Subcutaneous abdominal adipose tissue (tissue), 5 donors: ENCODE data around the gene ATP6V1B1.

Experiments
- H3K27ac ChIP-seq: one replicate; pipeline ENCODE4 v1.7.0; 2013; ENCODE audit warnings: low read depth, mild to moderate bottlenecking, inconsistent platforms, low read length, moderate library complexity
- H3K27me3 ChIP-seq, 5 donors: one replicate each; pipeline ENCODE4 v1.7.0; 2013; ENCODE audit warnings: low read length in 5 of 5, inconsistent platforms in 1 of 5; ENCODE audit not compliant: control insufficient read depth in 5 of 5, insufficient read depth in 4 of 5
- H3K36me3 ChIP-seq, 5 donors: one replicate each; pipeline ENCODE4 v1.7.0; 2013; ENCODE audit warnings: low read length in 5 of 5; ENCODE audit not compliant: control insufficient read depth in 5 of 5, insufficient read depth in 5 of 5
- H3K4me1 ChIP-seq, 5 donors: one replicate each; pipeline ENCODE4 v1.7.0; 2013; ENCODE audit warnings: low read length in 5 of 5, mild to moderate bottlenecking in 3 of 5, moderate library complexity in 1 of 5; ENCODE audit not compliant: control insufficient read depth in 5 of 5, insufficient read depth in 5 of 5
- H3K4me3 ChIP-seq, 5 donors: one replicate each; pipeline ENCODE4 v1.7.0; 2013; ENCODE audit warnings: low read length in 5 of 5, low read depth in 1 of 5
- H3K9ac ChIP-seq, 5 donors: one replicate each; pipeline ENCODE4 v1.7.0; 2013; ENCODE audit warnings: low read length in 5 of 5, mild to moderate bottlenecking in 4 of 5, moderate library complexity in 3 of 5
- H3K9me3 ChIP-seq, 5 donors: one replicate each; pipeline ENCODE4 v1.7.0; 2013; ENCODE audit warnings: low read length in 5 of 5; ENCODE audit not compliant: control insufficient read depth in 5 of 5
- donor health status: healthy.
- donor health status: healthy.
- donor health status: healthy.
- donor health status: healthy.
- donor health status: healthy.

Gene ATP6V1B1

DNA sequence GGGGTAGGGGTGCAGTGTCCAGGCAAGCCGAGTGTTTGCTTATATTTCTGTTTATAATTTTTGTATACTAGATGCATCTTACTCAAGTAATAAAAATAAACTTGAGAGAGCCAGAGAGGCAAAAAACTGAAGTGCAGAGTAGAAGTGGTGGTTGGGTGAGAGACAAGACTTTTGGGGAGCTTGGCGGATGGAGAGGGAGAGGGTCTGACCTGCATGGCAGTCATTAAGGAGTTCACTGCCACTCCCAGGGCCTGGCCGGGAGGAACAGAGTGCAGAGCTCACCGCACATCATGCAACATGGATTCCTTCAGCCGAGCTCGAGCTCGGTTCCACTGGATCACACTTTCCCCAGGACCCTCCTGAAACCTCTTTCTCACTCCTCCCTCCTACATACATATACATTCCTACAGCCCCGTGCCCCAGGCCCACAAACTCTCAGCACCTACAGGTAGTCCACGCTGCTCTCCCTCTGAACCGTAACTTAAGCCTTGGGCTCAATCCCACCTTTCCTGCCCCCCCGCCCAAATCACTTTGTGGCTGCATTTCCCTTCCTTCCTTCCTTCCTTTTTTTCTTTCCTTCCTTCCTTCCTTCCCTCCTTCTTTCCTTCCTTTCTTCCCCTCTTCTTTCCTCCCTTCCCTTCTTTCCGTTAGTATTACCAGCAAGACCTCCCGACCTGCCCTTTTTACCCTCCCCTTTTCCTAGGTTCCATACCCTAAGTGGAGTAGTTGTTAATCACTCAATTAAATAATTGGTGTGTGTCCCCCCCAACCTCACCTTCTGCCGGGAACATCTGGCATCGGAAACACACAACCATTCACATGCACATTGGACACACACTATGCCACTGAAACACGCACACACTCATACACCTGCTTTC lies 37.1 kb upstream of the ATP6V1B1 start:
- H3K9me3 ChIP-seq = no peaks in the 10 kb centered on the region
- peaks cover 0 to 54% (median 32%) of the 10 kb centered on the region in 5 donors for H3K4me1 ChIP-seq
- H3K36me3 ChIP-seq = no peaks in the 10 kb centered on the region
- no peak overlapping the region for H3K27ac ChIP-seq
- peaks cover 46 to 91% (median 63%) of the 10 kb centered on the region in 5 donors for H3K27me3 ChIP-seq
- H3K9ac ChIP-seq = no peak overlapping the region
- peak overlapping the region in 3 of 5 donors; percentile 1 to 73 (median 19) for H3K4me3 ChIP-seq

DNA sequence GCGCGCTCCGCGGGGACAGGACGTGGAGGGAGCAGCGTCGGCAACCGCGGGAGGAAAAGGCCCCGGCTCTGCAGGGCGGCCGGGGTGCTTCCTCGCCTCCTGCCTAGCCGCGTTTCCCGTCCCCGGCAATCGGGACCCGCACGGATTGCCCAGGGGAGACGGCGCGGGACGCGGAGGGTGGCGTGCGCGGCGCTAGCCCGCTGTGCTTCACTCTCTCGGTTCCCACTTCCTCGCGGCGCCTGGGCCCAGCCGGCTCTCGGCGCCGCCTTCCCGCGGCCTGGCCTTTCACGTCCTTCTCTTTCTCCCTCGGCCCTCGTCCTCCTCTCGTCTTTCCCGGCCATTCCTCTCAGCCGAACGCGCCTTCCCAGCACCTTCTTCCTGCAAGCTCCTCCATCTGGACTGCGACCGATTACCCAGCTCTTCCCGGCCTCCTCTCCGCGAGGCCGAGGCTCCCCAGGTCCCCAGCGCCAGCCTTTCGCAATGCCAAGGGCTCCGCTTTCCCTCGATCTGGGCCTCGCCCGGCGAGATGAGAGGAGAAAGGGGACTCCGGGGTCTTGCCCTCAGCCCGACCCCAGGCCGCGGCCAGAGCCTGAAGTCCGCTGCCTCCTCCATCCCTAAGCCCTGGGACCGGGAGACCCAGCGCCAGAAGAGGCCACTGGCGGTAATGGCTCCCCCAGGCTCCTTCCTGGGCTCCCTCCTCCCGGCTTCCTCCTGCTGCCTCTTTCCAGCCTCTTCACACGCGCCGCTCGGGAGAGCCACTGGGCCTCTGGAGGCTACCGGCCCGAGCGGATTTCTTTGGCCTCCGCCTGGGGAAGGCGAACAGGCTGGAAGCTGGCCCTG lies 34.3 kb upstream of the ATP6V1B1 start:
- no peaks in the 10 kb centered on the region for H3K9me3 ChIP-seq
- peaks cover 0 to 62% (median 32%) of the 10 kb centered on the region in 5 donors for H3K4me1 ChIP-seq
- no peak overlapping the region for H3K27ac ChIP-seq
- H3K36me3 ChIP-seq = no peaks in the 10 kb centered on the region
- peaks cover 32 to 88% (median 63%) of the 10 kb centered on the region in 5 donors for H3K27me3 ChIP-seq
- peak overlapping the region in 4 of 5 donors; percentile 69 to 83 (median 75) for H3K9ac ChIP-seq
- H3K4me3 ChIP-seq = peak overlapping the region; percentile 71 to 75 (median 73)

DNA sequence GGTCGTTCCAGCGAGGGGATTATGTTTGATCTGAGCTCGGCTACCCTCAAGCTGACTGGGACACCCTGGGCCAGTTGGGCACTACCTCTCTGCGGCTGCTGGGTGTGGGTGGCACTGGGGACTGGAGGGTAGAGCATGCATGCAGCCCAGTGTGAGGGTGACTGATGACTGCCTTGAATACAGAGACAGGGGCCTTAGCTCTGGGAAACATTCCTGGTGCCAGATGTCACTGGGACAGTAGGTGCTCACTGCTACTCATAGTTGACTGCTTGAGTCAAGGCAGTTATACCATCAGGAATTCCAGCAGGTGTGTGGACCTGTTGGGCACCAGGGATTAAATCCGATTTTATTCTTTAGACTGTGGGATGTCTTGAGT lies 33.6 kb upstream of the ATP6V1B1 start:
- Histone ChIP-seq H3K4me3 (peak overlapping the region in 4 of 5 donors; percentile 72 to 75 (median 73)), H3K27me3 (peaks cover 26 to 88% (median 57%) of the 10 kb centered on the region in 5 donors), H3K4me1 (peaks cover 0 to 60% (median 36%) of the 10 kb centered on the region in 5 donors), H3K27ac (no peak overlapping the region), H3K9me3 (no peaks in the 10 kb centered on the region), H3K9ac (peak overlapping the region in 3 of 5 donors; percentile 69 to 83 (median 77)), H3K36me3 (no peaks in the 10 kb centered on the region)

DNA sequence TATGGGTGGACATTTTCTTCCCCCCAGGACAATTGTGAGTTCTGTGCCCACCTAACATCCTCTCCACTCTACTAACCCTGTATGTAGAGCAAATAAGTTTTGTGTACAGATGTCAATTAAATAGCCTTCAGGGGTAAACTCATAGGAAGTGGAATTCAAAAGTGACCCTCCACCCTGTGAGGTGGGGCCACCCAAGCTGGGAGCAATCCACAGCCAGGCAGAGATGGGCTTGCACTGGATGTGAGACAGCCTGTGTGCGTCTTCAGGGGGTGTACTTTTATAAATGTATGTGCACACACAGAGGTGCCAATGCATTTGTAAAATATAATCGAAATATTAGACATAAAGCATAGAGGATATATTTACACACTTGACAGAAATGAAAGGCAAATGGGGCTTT lies 33.1 kb upstream of the ATP6V1B1 start:
- H3K27ac ChIP-seq = no peak overlapping the region
- H3K27me3 ChIP-seq = peaks cover 21 to 88% (median 52%) of the 10 kb centered on the region in 5 donors
- H3K9me3 ChIP-seq = no peaks in the 10 kb centered on the region
- H3K9ac ChIP-seq = peak overlapping the region in 1 of 5 donors; percentile 77
- H3K4me1 ChIP-seq = peaks cover 0 to 60% (median 41%) of the 10 kb centered on the region in 5 donors
- no peaks in the 10 kb centered on the region for H3K36me3 ChIP-seq
- no peak overlapping the region for H3K4me3 ChIP-seq

DNA sequence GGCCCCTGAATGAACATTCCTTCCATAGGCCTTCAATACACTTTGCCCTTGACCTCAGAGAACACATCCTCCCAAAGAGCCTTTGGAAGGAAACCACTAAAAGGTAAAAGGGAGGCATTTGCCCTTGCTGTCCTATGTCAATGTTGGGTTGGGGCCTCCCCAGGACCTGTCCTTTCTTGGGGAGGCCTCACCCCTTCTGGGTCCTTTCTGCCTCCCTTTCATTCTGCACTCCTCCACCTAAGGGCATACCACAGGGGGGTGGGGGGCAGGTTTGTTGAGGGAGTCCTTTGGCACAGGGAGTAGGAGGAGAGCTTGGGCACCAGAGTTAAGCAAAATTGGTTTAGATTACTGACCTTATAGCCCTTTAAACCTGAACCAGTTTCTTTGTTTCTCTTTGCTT lies 32.5 kb upstream of the ATP6V1B1 start:
- Histone ChIP-seq H3K36me3 (no peaks in the 10 kb centered on the region), H3K27me3 (peaks cover 15 to 82% (median 46%) of the 10 kb centered on the region in 5 donors)

GRCh38 chr2:70903641-70904340 lies 31.9 kb upstream of the ATP6V1B1 start:
- Histone ChIP-seq H3K4me3 (no peak overlapping the region), H3K27ac (no peak overlapping the region), H3K36me3 (no peaks in the 10 kb centered on the region), H3K27me3 (peaks cover 9 to 75% (median 40%) of the 10 kb centered on the region in 5 donors), H3K9me3 (no peaks in the 10 kb centered on the region), H3K4me1 (peaks cover 0 to 54% (median 46%) of the 10 kb centered on the region in 5 donors), H3K9ac (no peak overlapping the region)

More for the DNA sequence above, 32.5 kb upstream of the ATP6V1B1 start:
- Histone ChIP-seq H3K4me3 (no peak overlapping the region), H3K9me3 (no peaks in the 10 kb centered on the region), H3K4me1 (peaks cover 0 to 60% (median 47%) of the 10 kb centered on the region in 5 donors), H3K27ac (no peak overlapping the region), H3K9ac (no peak overlapping the region)

GRCh38 chr2:70904371-70905216 lies 31.1 kb upstream of the ATP6V1B1 start:
- no peaks in the 10 kb centered on the region for H3K36me3 ChIP-seq
- peaks cover 0 to 46% (median 38%) of the 10 kb centered on the region in 5 donors for H3K4me1 ChIP-seq
- H3K9ac ChIP-seq = no peak overlapping the region
- H3K4me3 ChIP-seq = no peak overlapping the region
- H3K27me3 ChIP-seq = peaks cover 1 to 68% (median 33%) of the 10 kb centered on the region in 5 donors
- H3K9me3 ChIP-seq = no peaks in the 10 kb centered on the region
- no peak overlapping the region for H3K27ac ChIP-seq

DNA sequence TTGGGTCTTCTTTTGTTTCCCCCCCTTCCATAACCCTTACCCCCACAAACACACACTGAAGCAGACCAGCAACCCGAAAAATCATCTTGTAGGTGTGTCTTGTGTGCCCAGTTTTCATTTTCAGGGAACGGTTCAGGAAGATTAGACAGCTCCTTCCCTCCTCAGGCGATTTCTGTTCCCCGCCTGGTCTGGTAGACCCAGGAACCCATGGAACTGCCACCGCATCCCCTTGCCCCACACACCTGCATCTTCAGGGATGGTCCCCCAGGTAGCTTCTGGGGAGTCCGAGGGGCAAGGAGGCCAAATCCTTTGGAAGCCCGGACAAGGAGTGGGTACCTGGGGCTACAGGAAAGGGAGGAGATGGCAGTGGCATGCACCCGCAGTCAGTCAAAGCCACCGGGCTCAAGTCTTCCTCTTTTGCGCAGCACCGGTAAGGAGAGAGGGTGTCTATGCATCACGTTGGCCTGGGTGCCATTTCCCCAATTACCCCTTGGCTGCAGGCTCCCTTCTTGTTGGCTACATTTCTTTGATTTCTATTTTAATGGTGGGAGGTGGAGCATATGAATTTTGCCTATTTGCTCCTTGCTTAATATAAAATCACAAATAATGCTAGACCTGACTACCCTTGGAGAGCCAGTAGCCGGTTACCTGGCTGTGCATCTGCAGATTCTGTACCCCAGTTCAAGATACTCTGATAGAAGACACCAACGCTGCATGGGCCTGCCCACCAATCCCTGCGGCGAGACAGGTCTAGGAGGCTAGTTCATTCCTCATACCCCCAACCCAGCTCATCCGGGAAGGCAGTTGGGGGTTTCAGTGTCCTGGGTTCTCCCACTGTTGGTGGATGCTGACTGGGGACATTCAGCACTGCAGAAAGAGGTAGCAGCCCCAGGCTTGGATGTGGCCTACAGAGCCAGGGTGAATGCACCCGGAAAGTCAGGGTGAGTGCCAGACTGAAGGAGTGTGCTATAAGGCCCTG lies 30.0 kb upstream of the ATP6V1B1 start:
- Histone ChIP-seq H3K9ac (no peak overlapping the region), H3K27me3 (peaks cover 0 to 64% (median 28%) of the 10 kb centered on the region in 5 donors), H3K4me1 (peaks cover 0 to 37% (median 27%) of the 10 kb centered on the region in 5 donors), H3K27ac (no peak overlapping the region), H3K4me3 (no peak overlapping the region), H3K36me3 (no peaks in the 10 kb centered on the region), H3K9me3 (no peaks in the 10 kb centered on the region)
